ENCODE data around the gene NFIX. TPM values are rescaled to one million over a fixed set of nuclear protein-coding genes. Genes with fewer than 3 reads are reported as not detected.

NFIX gene
- total and polyA plus RNA-seq, 2 of the 13 experiments (the other 11 are each of a cell fraction or from before 2014, with no cell fraction given): 3.4 to 5.4 TPM

DNA sequence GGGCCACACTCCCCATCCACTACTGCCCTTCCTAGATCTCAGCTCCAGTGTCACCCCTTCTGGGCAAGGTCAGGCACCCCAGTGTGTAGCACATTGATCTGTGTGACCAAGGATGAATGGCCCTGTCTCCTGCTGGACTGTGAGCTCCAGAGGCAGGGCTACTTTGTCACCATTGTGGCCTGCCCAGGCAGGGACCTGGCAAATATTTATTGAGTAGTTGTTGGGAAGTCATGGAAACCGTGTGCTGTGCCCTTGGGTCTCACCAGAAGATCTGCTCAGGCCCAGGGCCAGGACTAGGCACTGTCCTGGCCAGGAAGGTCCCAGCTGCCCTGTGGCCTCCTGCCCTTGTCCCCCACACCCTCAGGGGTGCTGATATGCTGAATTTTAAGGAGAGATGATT lies 133.3 kb downstream of the NFIX start (continued):
- TF ChIP-seq U2AF1 (optimal IDR thresholded peaks at IDR 0.05; ENCODE audit: low read depth, low read length): no peak
- TF ChIP-seq PRMT3 (CRISPR knock-in tag; IDR thresholded peaks at IDR 0.05; ENCODE audit: borderline replicate concordance, low read depth): no peak
- TF ChIP-seq, protein P1, sequence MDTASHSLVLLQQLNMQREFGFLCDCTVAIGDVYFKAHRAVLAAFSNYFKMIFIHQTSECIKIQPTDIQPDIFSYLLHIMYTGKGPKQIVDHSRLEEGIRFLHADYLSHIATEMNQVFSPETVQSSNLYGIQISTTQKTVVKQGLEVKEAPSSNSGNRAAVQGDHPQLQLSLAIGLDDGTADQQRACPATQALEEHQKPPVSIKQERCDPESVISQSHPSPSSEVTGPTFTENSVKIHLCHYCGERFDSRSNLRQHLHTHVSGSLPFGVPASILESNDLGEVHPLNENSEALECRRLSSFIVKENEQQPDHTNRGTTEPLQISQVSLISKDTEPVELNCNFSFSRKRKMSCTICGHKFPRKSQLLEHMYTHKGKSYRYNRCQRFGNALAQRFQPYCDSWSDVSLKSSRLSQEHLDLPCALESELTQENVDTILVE (CRISPR knock-in tag; IDR thresholded peaks at IDR 0.05): no peak
- TF ChIP-seq TBL1XR1 (IDR thresholded peaks at IDR 0.05; ENCODE audit: borderline replicate concordance, low read length, partially characterized antibody): peak; percentile 54
- TF ChIP-seq KAT7 (CRISPR knock-in tag; IDR thresholded peaks at IDR 0.05; ENCODE audit: borderline replicate concordance): 0 out of 2 replicates have a peak, but pooled peaks have one; percentile 19
- peak; percentile 78 to 90 for TF ChIP-seq NR2F1 (CRISPR knock-in tag; IDR thresholded peaks at IDR 0.05)
- no peak for TF ChIP-seq CEBPB (IDR thresholded peaks at IDR 0.05; ENCODE audit: borderline replicate concordance, low read depth, low read length)
- no peak for TF ChIP-seq ZMYM2 (CRISPR knock-in tag; IDR thresholded peaks at IDR 0.05)
- TF ChIP-seq GPN1 (CRISPR knock-in tag; IDR thresholded peaks at IDR 0.05; ENCODE audit: borderline replicate concordance): no peak
- TF ChIP-seq HOXA9 (CRISPR knock-in tag; IDR thresholded peaks at IDR 0.05; ENCODE audit: borderline replicate concordance): no peak
- TF ChIP-seq ZNF205 (CRISPR knock-in tag; IDR thresholded peaks at IDR 0.05): 0 out of 2 replicates have a peak, but pooled peaks have one; percentile 16
- TF ChIP-seq CBX2 (IDR thresholded peaks at IDR 0.05; ENCODE audit: low read depth, low read length): no peak
- no peak for TF ChIP-seq CBX2 (CRISPR knock-in tag; IDR thresholded peaks at IDR 0.05; ENCODE audit: low read depth)
- TF ChIP-seq FOXK1 (CRISPR knock-in tag; IDR thresholded peaks at IDR 0.05; ENCODE audit: borderline replicate concordance, low read depth): no peak
- TF ChIP-seq RAD21 (CRISPR knock-in tag; IDR thresholded peaks at IDR 0.05): 0 out of 2 replicates have a peak, but pooled peaks have one; percentile 38
- TF ChIP-seq ZFP36L2 (CRISPR knock-in tag; IDR thresholded peaks at IDR 0.05): no peak
- TF ChIP-seq DMAP1 (CRISPR knock-in tag; IDR thresholded peaks at IDR 0.05): no peak
- peak; percentile 42; the same call in 1 of the 2 replicates for TF ChIP-seq DRAP1 (CRISPR knock-in tag; IDR thresholded peaks at IDR 0.05)
- no peak for TF ChIP-seq ZSCAN29 (CRISPR knock-in tag; conservative IDR thresholded peaks at IDR 0.05)
- no peak for TF ChIP-seq KDM3A (CRISPR knock-in tag; IDR thresholded peaks at IDR 0.05; ENCODE audit: low read depth)
- TF ChIP-seq REXO4 (CRISPR knock-in tag; IDR thresholded peaks at IDR 0.05; ENCODE audit: borderline replicate concordance): no peak
- no peak for TF ChIP-seq SMAD9 (CRISPR knock-in tag; IDR thresholded peaks at IDR 0.05)
- TF ChIP-seq MEIS1 (CRISPR knock-in tag; IDR thresholded peaks at IDR 0.05; ENCODE audit: borderline replicate concordance): no peak
- TF ChIP-seq MTF2 (CRISPR knock-in tag; IDR thresholded peaks at IDR 0.05; ENCODE audit: borderline replicate concordance): no peak
- no peak for TF ChIP-seq ZNF468 (CRISPR knock-in tag; IDR thresholded peaks at IDR 0.05)
- TF ChIP-seq CHD2 (IDR thresholded peaks at IDR 0.05; ENCODE audit: low read depth, low read length): no peak
- TF ChIP-seq, protein P2, sequence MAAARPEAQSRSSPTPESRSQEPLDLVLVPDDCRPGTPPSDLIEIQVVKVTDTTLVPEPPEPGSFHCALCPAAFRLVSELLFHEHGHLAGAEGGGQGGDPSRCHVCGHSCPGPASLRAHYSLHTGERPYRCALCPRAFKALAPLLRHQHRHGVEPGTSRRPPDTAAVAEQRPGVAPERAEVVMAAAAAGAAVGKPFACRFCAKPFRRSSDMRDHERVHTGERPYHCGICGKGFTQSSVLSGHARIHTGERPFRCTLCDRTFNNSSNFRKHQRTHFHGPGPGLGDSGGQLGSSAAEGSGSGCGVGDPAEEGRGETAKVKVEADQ (CRISPR knock-in tag; IDR thresholded peaks at IDR 0.05; ENCODE audit: borderline replicate concordance): no peak
- TF ChIP-seq JDP2 (CRISPR knock-in tag; IDR thresholded peaks at IDR 0.05; ENCODE audit: borderline replicate concordance): no peak
- TF ChIP-seq ZNF160 (CRISPR knock-in tag; IDR thresholded peaks at IDR 0.05): no peak
- TF ChIP-seq CCAR2 (optimal IDR thresholded peaks at IDR 0.05; ENCODE audit: low read depth, low read length): no peak
- no peak for TF ChIP-seq SNRNP70 (IDR thresholded peaks at IDR 0.05; ENCODE audit: low read depth, low read length)
